BLaER1 (cell line): ENCODE measurements around the gene KCNV2.
A peak's percentile ranks its signal among the peaks of the same experiment; 100 is the strongest.

Experiments
- H3K27ac ChIP-seq: shearing (Covaris generic); formaldehyde crosslinking; 2 replicates; pipeline ENCODE4 v1.8.1; 2022
- H3K27me3 ChIP-seq: shearing (Covaris generic); formaldehyde crosslinking; 2 replicates; pipeline ENCODE4 v1.8.1; 2022
- H3K36me3 ChIP-seq: shearing (Covaris generic); formaldehyde crosslinking; 2 replicates; pipeline ENCODE4 v1.8.1; 2022
- H3K4me1 ChIP-seq: shearing (Covaris generic); formaldehyde crosslinking; 2 replicates; pipeline ENCODE4 v1.8.1; 2022
- H3K4me2 ChIP-seq: shearing (Covaris generic); formaldehyde crosslinking; 2 replicates; pipeline ENCODE4 v1.8.1; 2022
- H3K4me3 ChIP-seq: shearing (Covaris generic); formaldehyde crosslinking; 2 replicates; pipeline ENCODE4 v1.8.1; 2022
- H3K9ac ChIP-seq: shearing (Covaris generic); formaldehyde crosslinking; 2 replicates; pipeline ENCODE4 v1.8.1; 2022
- H3K9me3 ChIP-seq: shearing (Covaris generic); formaldehyde crosslinking; 2 replicates; pipeline ENCODE4 v1.8.1; 2022
- H4K20me1 ChIP-seq: shearing (Covaris generic); formaldehyde crosslinking; 2 replicates; pipeline ENCODE4 v1.8.1; 2022
- Cebpa-rat ChIP-seq: shearing (Covaris generic); IDR thresholded peaks from 2 replicates; pipeline ENCODE4 v1.8.1; 2022

Gene KCNV2

DNA sequence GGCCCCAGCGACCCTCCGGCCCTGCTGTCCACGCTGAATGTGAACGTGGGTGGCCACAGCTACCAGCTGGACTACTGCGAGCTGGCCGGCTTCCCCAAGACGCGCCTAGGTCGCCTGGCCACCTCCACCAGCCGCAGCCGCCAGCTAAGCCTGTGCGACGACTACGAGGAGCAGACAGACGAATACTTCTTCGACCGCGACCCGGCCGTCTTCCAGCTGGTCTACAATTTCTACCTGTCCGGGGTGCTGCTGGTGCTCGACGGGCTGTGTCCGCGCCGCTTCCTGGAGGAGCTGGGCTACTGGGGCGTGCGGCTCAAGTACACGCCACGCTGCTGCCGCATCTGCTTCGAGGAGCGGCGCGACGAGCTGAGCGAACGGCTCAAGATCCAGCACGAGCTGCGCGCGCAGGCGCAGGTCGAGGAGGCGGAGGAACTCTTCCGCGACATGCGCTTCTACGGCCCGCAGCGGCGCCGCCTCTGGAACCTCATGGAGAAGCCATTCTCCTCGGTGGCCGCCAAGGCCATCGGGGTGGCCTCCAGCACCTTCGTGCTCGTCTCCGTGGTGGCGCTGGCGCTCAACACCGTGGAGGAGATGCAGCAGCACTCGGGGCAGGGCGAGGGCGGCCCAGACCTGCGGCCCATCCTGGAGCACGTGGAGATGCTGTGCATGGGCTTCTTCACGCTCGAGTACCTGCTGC lies 839 bp downstream of the KCNV2 start:
- no peaks in the 10 kb centered on the region for H4K20me1 ChIP-seq
- no peaks in the 10 kb centered on the region for H3K4me1 ChIP-seq
- peaks cover 24% of the 10 kb centered on the region for H3K9me3 ChIP-seq
- H3K4me3 ChIP-seq: no peak overlapping the region
- TF ChIP-seq Cebpa-rat: no peak
- no peak overlapping the region for H3K27ac ChIP-seq
- peaks cover 26% of the 10 kb centered on the region for H3K36me3 ChIP-seq
- H3K27me3 ChIP-seq: no peaks in the 10 kb centered on the region
- H3K4me2 ChIP-seq: no peak overlapping the region
- H3K9ac ChIP-seq: no peak overlapping the region

DNA sequence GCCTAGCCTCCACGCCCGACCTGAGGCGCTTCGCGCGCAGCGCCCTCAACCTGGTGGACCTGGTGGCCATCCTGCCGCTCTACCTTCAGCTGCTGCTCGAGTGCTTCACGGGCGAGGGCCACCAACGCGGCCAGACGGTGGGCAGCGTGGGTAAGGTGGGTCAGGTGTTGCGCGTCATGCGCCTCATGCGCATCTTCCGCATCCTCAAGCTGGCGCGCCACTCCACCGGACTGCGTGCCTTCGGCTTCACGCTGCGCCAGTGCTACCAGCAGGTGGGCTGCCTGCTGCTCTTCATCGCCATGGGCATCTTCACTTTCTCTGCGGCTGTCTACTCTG lies 1.4 kb downstream of the KCNV2 start:
- peaks cover 26% of the 10 kb centered on the region for H3K36me3 ChIP-seq
- no peaks in the 10 kb centered on the region for H4K20me1 ChIP-seq
- no peaks in the 10 kb centered on the region for H3K27me3 ChIP-seq
- no peak overlapping the region for H3K4me2 ChIP-seq
- no peak overlapping the region for H3K9ac ChIP-seq
- no peak overlapping the region for H3K27ac ChIP-seq
- H3K9me3 ChIP-seq: peaks cover 23% of the 10 kb centered on the region
- TF ChIP-seq Cebpa-rat: no peak
- H3K4me3 ChIP-seq: no peak overlapping the region
- peaks cover 4% of the 10 kb centered on the region; the same call in 1 of the 2 replicates for H3K4me1 ChIP-seq

DNA sequence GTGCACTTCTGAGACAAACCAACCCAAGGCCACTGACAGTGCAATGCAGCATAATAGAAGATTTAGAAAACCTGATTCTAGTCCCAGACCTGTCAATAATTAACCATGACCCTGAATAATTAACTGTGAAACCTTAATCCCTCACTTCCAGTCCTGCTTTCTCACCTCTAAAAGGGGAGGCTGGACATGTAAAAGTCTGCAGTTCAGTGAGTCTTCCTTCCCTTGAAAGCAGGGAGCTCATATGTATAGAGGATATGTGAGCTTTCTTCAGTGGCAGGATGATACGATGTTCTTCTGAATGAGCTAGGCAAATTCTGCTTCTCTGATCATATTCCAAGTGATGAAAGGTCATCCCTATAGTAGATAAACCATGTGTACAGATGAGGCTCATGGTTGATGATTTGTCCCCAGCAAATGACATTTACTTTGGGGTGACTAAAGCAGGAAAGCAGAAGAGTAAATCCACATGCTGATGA lies 2.9 kb downstream of the KCNV2 start:
- Histone ChIP-seq H3K9me3 (peaks cover 20% of the 10 kb centered on the region), H3K36me3 (peaks cover 26% of the 10 kb centered on the region), H3K4me1 (peaks cover 5% of the 10 kb centered on the region; the same call in 1 of the 2 replicates), H3K27ac (no peak overlapping the region), H3K4me3 (no peak overlapping the region), H3K27me3 (no peaks in the 10 kb centered on the region), H3K9ac (no peak overlapping the region), H4K20me1 (no peaks in the 10 kb centered on the region), H3K4me2 (no peak overlapping the region)
- no peak for TF ChIP-seq Cebpa-rat

DNA sequence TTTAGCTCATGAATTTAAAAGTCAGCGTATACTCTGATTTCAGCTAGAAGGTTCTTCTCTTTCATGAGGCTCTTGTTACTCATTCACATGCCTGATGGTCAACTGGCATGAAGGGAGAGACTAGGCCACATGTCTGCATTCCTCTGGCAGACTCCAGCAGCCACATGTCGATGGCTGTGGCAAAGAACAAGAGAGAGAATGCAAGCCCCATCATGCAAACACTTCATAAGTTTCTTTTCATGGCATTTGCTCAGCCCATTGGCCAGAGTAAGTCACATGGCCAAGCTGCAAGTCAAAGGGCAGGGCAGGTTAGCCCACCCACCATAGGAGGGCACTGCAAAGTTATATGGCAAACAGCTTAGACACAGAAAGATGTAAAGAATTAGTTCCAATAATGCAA lies 5.4 kb downstream of the KCNV2 start:
- peaks cover 16% of the 10 kb centered on the region for H3K9me3 ChIP-seq
- H3K4me2 ChIP-seq: no peak overlapping the region
- H3K9ac ChIP-seq: no peak overlapping the region
- no peak for TF ChIP-seq Cebpa-rat
- no peaks in the 10 kb centered on the region for H3K27me3 ChIP-seq
- H3K4me3 ChIP-seq: no peak overlapping the region
- peaks cover 16% of the 10 kb centered on the region for H3K4me1 ChIP-seq
- H4K20me1 ChIP-seq: no peaks in the 10 kb centered on the region
- peaks cover 21% of the 10 kb centered on the region for H3K36me3 ChIP-seq
- H3K27ac ChIP-seq: no peak overlapping the region

DNA sequence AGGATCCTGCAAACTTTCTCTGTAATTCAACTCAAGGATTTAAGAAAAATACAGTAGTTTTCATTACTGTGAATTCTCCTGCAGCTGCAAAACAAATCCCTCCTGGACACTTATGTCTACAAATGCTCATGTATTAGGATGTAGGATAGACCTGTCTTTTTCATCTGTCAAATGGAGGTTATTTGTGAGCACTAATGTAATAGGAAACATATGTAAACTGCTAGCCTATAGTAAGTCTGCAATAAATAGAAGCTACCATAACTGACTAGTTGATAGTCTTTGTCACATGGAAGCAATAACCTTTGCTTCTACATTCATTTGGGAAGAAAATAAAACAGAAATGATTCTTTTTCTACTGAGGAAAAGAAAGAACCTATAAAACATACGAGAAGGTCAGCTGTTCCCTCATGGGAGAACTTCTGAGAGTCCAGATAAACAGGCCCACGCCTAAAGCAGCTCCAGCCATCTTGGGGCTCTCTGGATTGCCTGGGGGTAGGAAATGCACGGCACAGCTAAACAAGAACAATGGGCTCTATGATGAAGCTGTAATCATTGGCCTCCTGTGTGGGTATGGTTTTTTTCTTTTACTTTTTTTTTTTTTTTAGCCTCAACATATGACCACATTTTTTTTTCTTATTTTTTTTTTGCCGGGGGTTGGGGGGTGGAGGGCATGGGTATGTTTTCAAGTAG lies 6.2 kb downstream of the KCNV2 start:
- Histone ChIP-seq H3K27ac (no peak overlapping the region), H3K9ac (no peak overlapping the region), H3K4me1 (peaks cover 24% of the 10 kb centered on the region), H3K27me3 (no peaks in the 10 kb centered on the region), H3K4me3 (no peak overlapping the region), H4K20me1 (no peaks in the 10 kb centered on the region), H3K4me2 (no peak overlapping the region), H3K36me3 (peaks cover 13% of the 10 kb centered on the region), H3K9me3 (peaks cover 8% of the 10 kb centered on the region)
- no peak for TF ChIP-seq Cebpa-rat

DNA sequence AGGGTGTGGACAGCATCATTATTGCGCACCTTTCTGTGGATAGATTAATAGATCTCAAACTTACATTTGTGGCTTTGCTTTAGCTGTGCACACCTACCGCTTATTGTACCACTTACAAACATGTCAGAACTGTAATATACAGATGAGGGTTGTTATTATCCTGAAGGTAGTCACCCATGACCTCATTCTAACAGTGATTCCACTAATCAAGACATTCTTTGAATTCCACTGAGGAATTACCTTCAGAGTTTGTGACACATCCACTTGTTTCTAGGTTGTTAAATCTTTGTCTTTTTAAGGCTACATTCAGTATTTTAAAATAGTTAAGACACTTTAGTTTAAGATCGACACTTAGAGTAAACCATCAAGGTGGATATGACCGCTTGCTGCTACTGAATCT lies 7.8 kb downstream of the KCNV2 start:
- Histone ChIP-seq H3K36me3 (no peaks in the 10 kb centered on the region), H3K27me3 (no peaks in the 10 kb centered on the region), H4K20me1 (no peaks in the 10 kb centered on the region), H3K9me3 (no peaks in the 10 kb centered on the region), H3K4me3 (no peak overlapping the region), H3K9ac (no peak overlapping the region), H3K4me1 (peaks cover 32% of the 10 kb centered on the region), H3K4me2 (no peak overlapping the region), H3K27ac (no peak overlapping the region)
- TF ChIP-seq Cebpa-rat: no peak

DNA sequence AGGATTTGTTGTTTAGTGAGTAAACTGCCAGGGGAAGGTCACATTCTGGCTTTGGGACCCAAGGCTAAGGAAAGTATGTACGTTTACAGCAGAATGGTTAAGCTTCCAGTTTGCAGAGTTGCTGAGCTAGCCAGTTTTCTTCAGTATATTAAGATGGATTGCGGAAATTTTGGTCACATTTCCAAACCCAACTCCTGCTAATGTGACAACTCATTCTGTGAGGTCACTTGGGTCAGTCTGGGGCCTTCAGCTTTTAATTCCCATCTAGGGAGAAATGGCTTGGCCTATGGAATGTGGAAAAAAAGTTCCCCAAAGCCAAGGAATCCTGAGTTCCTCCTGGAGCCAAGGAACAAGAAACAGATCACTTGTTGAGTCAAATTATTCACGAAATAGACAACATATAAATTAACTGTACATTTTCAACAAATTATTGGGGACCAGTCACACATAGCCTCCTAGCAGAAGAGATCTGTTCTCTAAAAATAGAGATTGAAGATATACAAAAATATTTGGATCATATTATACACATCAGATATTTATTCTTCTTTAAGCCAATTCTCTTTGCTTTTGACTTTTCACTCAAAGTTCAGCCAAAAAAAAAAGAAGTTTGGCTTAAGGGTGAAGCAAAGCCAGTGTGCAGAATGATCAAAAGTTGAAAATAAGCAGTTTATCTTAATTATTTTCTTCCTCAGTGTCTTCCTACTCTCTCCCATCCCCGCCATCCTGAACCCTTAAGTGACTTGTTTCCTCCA lies 8.8 kb downstream of the KCNV2 start:
- Histone ChIP-seq H3K9me3 (no peaks in the 10 kb centered on the region), H3K4me3 (no peak overlapping the region), H3K27ac (no peak overlapping the region), H3K4me1 (peaks cover 32% of the 10 kb centered on the region), H3K4me2 (no peak overlapping the region), H4K20me1 (no peaks in the 10 kb centered on the region), H3K9ac (no peak overlapping the region), H3K36me3 (no peaks in the 10 kb centered on the region), H3K27me3 (no peaks in the 10 kb centered on the region)
- TF ChIP-seq Cebpa-rat: no peak

DNA sequence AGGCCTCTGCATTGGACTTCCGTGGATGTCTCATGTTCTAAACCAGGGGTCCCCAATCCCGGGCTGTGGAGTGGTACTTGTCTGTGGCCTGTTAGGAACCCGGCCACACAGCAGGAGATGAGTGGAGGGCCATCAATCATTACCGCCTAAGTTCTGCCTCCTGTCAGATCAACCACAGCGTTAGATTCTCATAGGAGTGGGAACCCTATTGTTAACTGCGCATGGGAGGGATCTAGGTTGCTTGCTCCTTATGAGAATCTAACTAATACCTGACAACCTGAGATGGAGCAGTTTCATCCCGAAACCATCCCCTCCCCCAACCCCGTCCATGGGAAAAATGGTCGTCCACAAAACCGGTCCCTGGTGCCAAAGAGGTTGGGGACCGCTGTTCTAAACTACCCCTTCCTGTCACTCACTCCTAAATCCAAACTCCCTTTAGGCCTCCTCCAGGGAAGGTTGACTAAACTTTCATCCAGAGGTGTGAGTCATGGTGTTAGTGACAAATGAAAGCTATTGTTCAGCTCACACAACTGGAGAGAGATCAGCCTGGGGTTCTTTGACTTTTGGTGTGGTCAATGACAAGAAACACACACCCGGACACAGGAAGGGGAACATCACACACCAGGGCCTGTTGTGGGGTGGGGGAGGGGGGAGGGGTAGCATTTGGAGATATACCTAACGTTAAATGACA lies 9.5 kb downstream of the KCNV2 start:
- no peak overlapping the region for H3K9ac ChIP-seq
- TF ChIP-seq Cebpa-rat: no peak
- H3K4me1 ChIP-seq: peaks cover 32% of the 10 kb centered on the region
- H3K36me3 ChIP-seq: peaks cover 6% of the 10 kb centered on the region; the same call in 1 of the 2 replicates
- no peaks in the 10 kb centered on the region for H4K20me1 ChIP-seq
- H3K27ac ChIP-seq: no peak overlapping the region
- H3K4me2 ChIP-seq: peak overlapping the region; percentile 62; the same call in 1 of the 2 replicates
- H3K27me3 ChIP-seq: no peaks in the 10 kb centered on the region
- H3K9me3 ChIP-seq: no peaks in the 10 kb centered on the region
- H3K4me3 ChIP-seq: no peak overlapping the region

DNA sequence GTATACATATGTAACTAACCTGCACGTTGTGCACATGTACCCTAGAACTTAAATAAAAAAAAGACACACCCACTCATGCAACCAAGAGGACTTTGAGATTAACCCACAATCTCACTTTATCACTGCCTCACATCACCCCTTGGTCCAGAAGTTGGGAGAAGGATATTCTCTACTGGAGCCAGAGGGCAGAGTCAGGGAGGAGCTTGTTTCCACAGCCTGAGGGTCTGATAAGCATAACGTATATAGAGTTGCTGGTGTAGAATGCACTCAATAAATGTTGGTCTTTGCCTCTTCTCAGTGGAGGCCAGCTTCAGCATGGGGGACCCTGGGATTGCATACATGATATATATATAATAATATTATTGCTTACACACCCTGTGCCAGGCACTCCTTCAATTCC lies 10.1 kb downstream of the KCNV2 start:
- Histone ChIP-seq H3K4me3 (no peak overlapping the region), H3K27ac (no peak overlapping the region), H3K27me3 (no peaks in the 10 kb centered on the region), H3K4me2 (peak overlapping the region; percentile 62), H4K20me1 (no peaks in the 10 kb centered on the region), H3K36me3 (peaks cover 9% of the 10 kb centered on the region; the same call in 1 of the 2 replicates), H3K9me3 (no peaks in the 10 kb centered on the region), H3K4me1 (peaks cover 32% of the 10 kb centered on the region), H3K9ac (no peak overlapping the region)
- no peak for TF ChIP-seq Cebpa-rat
